ENCODE measurements around the gene NTF3. TPM values are rescaled to one million over a fixed set of nuclear protein-coding genes. Genes with fewer than 3 reads are reported as not detected.

The NTF3 gene
- total RNA-seq, 3 donors from 2014 or later (not counting 1 experiment from before 2014, with no cell fraction given): not detected

- Mint-ChIP-seq H3K4me1 (no peaks in the 10 kb centered on the region), H3K9me3 (no peaks in the 10 kb centered on the region), H3K27me3 (ENCODE audit: low read depth in 2 of 2) (peaks cover 0 to 3% of the 10 kb centered on the region in 2 donors), H3K36me3 (no peaks in the 10 kb centered on the region), H3K27ac (no peak overlapping the region), H3K4me3 (no peak overlapping the region)
- Histone ChIP-seq H3K36me3 (ENCODE audit: control insufficient read depth, insufficient read depth, low read length) (no peaks in the 10 kb centered on the region), H3K4me1 (ENCODE audit: control insufficient read depth, insufficient read depth, low read length) (no peaks in the 10 kb centered on the region), H3K27ac (ENCODE audit: low read length) (no peak overlapping the region), H3K27me3 (ENCODE audit: control insufficient read depth, insufficient read depth, low read length) (no peaks in the 10 kb centered on the region), H3K4me3 (ENCODE audit: low read length) (no peak overlapping the region), H3K9me3 (ENCODE audit: control insufficient read depth, insufficient read depth, low read length) (no peaks in the 10 kb centered on the region)
- ATAC-seq (no peak), DNase-seq (no peak)
- WGBS (ENCODE audit: insufficient coverage): 89% methylated on average over 9 of the region's 9 CpGs
- no peak for TF ChIP-seq CTCF (IDR thresholded peaks at IDR 0.05)
- intact Hi-C loops (cut with micrococcal nuclease): no loop called here
Measured at GRCh38 chr12:5499566-5500330, 67.8 kb downstream of the NTF3 start.

GRCh38 chr12:5500331-5500659, 68.4 kb downstream of the NTF3 start:
- H3K36me3 Mint-ChIP-seq: no peaks in the 10 kb centered on the region
- no peaks in the 10 kb centered on the region for H3K9me3 Mint-ChIP-seq
- 92% methylated on average over 7 of the region's 7 CpGs for WGBS (ENCODE audit: insufficient coverage)
- H3K4me1 Mint-ChIP-seq: no peaks in the 10 kb centered on the region
- Histone ChIP-seq H3K36me3 (ENCODE audit: control insufficient read depth, insufficient read depth, low read length) (no peaks in the 10 kb centered on the region), H3K4me1 (ENCODE audit: control insufficient read depth, insufficient read depth, low read length) (no peaks in the 10 kb centered on the region), H3K4me3 (ENCODE audit: low read length) (no peak overlapping the region), H3K27ac (ENCODE audit: low read length) (no peak overlapping the region), H3K27me3 (ENCODE audit: control insufficient read depth, insufficient read depth, low read length) (no peaks in the 10 kb centered on the region), H3K9me3 (ENCODE audit: control insufficient read depth, insufficient read depth, low read length) (no peaks in the 10 kb centered on the region)
- H3K27ac Mint-ChIP-seq: no peak overlapping the region
- H3K4me3 Mint-ChIP-seq: no peak overlapping the region
- DNase-seq (no peak), ATAC-seq (no peak)
- H3K27me3 Mint-ChIP-seq (ENCODE audit: low read depth in 2 of 2): peaks cover 0 to 3% of the 10 kb centered on the region in 2 donors
- intact Hi-C loops (cut with micrococcal nuclease): no loop called here
- no peak for TF ChIP-seq CTCF (IDR thresholded peaks at IDR 0.05)

DNA sequence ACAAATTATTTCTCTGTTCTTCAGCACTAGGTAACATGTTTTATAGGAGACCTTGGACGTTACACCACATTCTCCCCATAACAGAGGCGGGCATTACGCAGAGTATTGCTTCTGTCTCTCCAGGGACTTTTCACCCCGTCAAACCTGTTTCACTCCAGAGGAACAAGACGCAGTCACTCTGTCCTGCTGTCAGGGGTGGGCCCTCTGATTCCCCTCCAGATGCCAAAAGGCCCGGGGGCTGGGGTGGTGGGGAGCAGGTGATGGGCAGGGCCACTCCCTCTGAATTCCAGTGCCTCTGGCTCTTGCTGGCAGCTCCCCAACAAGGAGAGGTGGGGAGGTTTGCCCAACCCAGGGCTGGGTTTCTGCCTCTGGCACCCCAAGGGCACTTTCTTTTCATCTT, 71.9 kb downstream of the NTF3 start:
- H3K27me3 Mint-ChIP-seq (ENCODE audit: low read depth in 2 of 2): peaks cover 8% of the 10 kb centered on the region in 2 donors
- H3K4me3 Mint-ChIP-seq: no peak overlapping the region
- TF ChIP-seq CTCF (IDR thresholded peaks at IDR 0.05): no peak
- DNase-seq (no peak), ATAC-seq (no peak)
- intact Hi-C loops (cut with micrococcal nuclease): no loop called here
- Histone ChIP-seq H3K27me3 (ENCODE audit: control insufficient read depth, insufficient read depth, low read length) (no peaks in the 10 kb centered on the region), H3K27ac (ENCODE audit: low read length) (no peak overlapping the region), H3K4me1 (ENCODE audit: control insufficient read depth, insufficient read depth, low read length) (no peaks in the 10 kb centered on the region), H3K4me3 (ENCODE audit: low read length) (no peak overlapping the region), H3K9me3 (ENCODE audit: control insufficient read depth, insufficient read depth, low read length) (no peaks in the 10 kb centered on the region), H3K36me3 (ENCODE audit: control insufficient read depth, insufficient read depth, low read length) (no peaks in the 10 kb centered on the region)
- no peaks in the 10 kb centered on the region for H3K4me1 Mint-ChIP-seq
- H3K27ac Mint-ChIP-seq: no peak overlapping the region
- H3K9me3 Mint-ChIP-seq: no peaks in the 10 kb centered on the region
- WGBS (ENCODE audit: insufficient coverage): 94% methylated on average over 6 of the region's 6 CpGs
- H3K36me3 Mint-ChIP-seq: no peaks in the 10 kb centered on the region

GRCh38 chr12:5505116-5505515, 73.2 kb downstream of the NTF3 start:
- Mint-ChIP-seq H3K27me3 (ENCODE audit: low read depth in 2 of 2) (peaks cover 8% of the 10 kb centered on the region in 2 donors), H3K9me3 (no peaks in the 10 kb centered on the region), H3K36me3 (no peaks in the 10 kb centered on the region), H3K27ac (no peak overlapping the region), H3K4me1 (no peaks in the 10 kb centered on the region), H3K4me3 (no peak overlapping the region)
- no peak for TF ChIP-seq CTCF (IDR thresholded peaks at IDR 0.05)
- DNase-seq: no peak
- intact Hi-C loops (cut with micrococcal nuclease): no loop called here
- H3K4me3 ChIP-seq (ENCODE audit: low read length): no peak overlapping the region
- H3K27me3 ChIP-seq (ENCODE audit: control insufficient read depth, insufficient read depth, low read length): no peaks in the 10 kb centered on the region
- ATAC-seq: no peak
- H3K27ac ChIP-seq (ENCODE audit: low read length): no peak overlapping the region
- H3K36me3 ChIP-seq (ENCODE audit: control insufficient read depth, insufficient read depth, low read length): no peaks in the 10 kb centered on the region
- WGBS (ENCODE audit: insufficient coverage): 68% methylated on average over 4 of the region's 4 CpGs
- no peaks in the 10 kb centered on the region for H3K4me1 ChIP-seq (ENCODE audit: control insufficient read depth, insufficient read depth, low read length)
- H3K9me3 ChIP-seq (ENCODE audit: control insufficient read depth, insufficient read depth, low read length): no peaks in the 10 kb centered on the region

Measured in natural killer cell (primary cell).